ENCODE measurements around the gene NRDC.

Gene NRDC

DNA sequence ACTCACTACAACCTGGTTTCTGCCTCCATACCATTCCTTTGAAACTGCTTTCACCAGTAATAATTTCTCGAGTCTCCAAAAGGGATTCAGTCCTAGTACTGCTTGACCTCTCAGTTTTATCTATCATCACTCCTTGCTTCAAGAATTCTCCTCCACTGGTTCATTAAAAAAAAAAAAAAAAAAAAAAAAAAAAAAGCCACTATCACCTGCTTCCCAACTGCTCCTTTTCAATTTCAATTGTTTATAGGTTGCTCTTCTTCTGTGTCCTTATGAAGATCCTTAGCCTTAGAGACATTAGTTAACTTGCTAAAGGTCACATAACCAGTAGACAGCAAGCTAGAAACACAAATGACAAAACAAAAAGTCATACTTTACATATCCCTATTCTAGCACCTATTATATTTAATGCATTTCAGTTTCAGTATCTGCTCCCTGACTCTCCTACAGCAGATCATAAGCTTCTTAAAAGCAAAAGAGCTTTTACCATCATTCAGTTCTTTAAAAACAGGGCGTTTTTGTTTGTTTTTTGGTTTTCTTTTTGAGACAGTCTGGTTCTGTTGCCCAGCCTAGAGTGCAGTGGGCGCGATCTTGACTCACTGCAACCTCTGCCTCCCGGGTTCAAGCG is 7.1 kb downstream of the NRDC start:
- Histone ChIP-seq H3K36me3 (peaks cover 11 to 88% (median 48%) of the 10 kb centered on the region in 11 experiments), H3K9ac (no peak overlapping the region), H4K20me1 (peaks cover 65 to 100% (median 93%) of the 10 kb centered on the region in 11 experiments), H3K9me3 (replicated peaks in 1 of 11) (no peaks in the 10 kb centered on the region), H3K4me3 (no peak overlapping the region), H3K27ac (no peak overlapping the region), H3K4me1 (peaks cover 12 to 69% (median 19%) of the 10 kb centered on the region in 10 experiments), H3K4me2 (peak overlapping the region in 1 of 11 experiments; percentile 9; a peak in 3 of 22 replicates), H3K27me3 (no peaks in the 10 kb centered on the region)
- no peak for TF ChIP-seq Cebpa-rat (IDR thresholded peaks at IDR 0.05)

DNA sequence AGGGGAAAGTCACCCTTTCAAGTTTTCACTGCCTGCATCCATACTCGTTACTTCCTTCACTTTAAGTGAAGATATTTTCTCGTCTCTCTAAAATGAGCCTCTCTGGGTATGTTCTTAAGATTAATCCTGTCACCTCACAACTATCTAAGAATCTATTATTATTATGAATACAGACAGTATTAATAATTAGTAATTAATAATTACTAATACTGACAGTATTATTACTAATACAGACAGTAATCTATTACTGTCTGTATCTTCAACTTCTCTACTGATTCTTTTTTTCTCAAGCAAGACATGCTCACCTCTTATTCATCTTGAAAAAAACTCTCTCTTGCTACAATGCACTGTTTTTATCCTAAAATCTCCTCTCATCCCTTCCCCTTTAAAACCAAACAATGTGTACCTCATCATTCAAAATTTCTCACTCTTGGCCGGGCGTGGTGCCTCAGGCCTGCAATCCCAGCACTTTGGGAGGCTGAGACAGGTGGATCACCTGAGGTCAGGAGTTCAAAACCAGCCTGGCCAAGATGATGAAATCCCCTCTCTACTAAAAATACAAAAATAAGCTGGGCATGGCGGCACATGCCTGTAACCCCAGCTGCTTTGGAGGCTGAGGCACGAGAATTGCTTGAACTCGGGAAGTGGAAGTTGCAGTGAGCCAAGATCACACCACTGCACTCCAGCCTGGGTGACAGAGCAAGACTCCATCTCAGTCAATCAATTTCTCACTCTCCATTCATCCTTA is 7.8 kb downstream of the NRDC start:
- peaks cover 11 to 82% (median 48%) of the 10 kb centered on the region in 11 experiments for H3K36me3 ChIP-seq
- H3K9ac ChIP-seq, result no peak overlapping the region
- H3K4me2 ChIP-seq, result no peak overlapping the region; a peak in 2 of 22 replicates
- H3K4me3 ChIP-seq, result no peak overlapping the region
- H3K4me1 ChIP-seq, result peaks cover 9 to 62% (median 13%) of the 10 kb centered on the region in 10 experiments
- H3K9me3 ChIP-seq (replicated peaks in 1 of 11), result no peaks in the 10 kb centered on the region
- H4K20me1 ChIP-seq, result peaks cover 70 to 100% (median 96%) of the 10 kb centered on the region in 11 experiments
- no peak for TF ChIP-seq Cebpa-rat (IDR thresholded peaks at IDR 0.05)
- no peaks in the 10 kb centered on the region for H3K27me3 ChIP-seq
- H3K27ac ChIP-seq, result no peak overlapping the region

DNA sequence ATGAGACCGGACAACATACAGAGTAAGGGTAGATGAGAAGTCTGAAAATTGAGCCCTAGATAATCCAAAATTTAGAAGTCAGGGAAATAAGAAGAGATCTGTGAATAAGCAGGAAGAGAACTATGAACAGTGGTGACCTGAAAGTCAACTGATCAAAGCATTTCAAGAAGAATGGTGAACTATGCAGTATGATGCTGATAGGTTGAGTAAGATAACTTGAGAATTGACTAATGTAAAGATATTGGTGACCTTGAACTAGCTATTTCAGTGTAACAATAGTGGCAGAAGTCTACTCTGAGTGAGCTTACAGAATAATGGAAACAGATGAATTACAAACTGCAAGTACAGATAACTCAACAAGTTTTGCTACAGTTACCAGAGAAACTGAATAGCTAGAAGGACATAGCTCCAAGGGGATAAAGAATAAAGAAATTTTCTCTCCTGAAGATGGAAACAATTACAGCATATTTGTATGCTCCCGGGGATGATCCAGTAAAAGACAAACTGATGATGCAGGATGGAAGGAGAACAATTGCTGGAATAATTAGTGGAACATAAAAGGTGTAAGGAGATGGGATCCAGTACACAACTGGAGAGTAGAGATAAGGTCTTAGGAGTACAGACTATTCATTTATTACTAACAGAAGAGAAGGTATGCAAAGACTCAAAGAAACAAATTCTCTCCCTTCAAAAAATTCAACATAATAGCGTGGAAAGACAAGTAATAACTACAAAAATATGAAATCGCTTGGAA is 10.9 kb downstream of the NRDC start:
- Histone ChIP-seq H4K20me1 (peaks cover 57 to 100% (median 93%) of the 10 kb centered on the region in 11 experiments), H3K4me3 (no peak overlapping the region), H3K9ac (no peak overlapping the region), H3K36me3 (peaks cover 7 to 58% (median 31%) of the 10 kb centered on the region in 11 experiments; a peak in 21 of 22 replicates), H3K27me3 (no peaks in the 10 kb centered on the region), H3K4me2 (no peak overlapping the region), H3K27ac (no peak overlapping the region), H3K9me3 (replicated peaks in 1 of 11) (no peaks in the 10 kb centered on the region), H3K4me1 (peaks cover 12 to 59% (median 17%) of the 10 kb centered on the region in 10 experiments)
- no peak for TF ChIP-seq Cebpa-rat (IDR thresholded peaks at IDR 0.05)

DNA sequence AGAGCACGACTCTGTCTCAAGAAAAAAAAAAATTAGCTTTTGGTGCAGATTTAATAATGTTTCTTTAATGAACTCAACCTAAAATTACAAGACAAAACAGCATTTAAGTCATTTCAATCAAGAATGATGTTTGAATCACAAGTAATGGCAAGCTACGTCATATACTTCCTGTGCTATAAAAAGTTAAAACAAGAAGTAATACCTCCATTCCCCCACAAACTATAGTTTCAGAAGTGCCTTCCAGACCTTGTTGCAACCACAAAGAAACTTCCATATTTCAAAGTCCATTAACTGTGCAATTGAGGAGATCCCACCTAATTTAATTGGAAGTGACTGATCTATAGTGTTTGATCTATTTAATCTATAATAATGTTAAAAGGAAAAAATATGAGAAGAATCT is 15.1 kb downstream of the NRDC start:
- H3K36me3 ChIP-seq, result peaks cover 11 to 56% (median 41%) of the 10 kb centered on the region in 11 experiments
- no peaks in the 10 kb centered on the region for H3K27me3 ChIP-seq
- no peak overlapping the region for H3K9ac ChIP-seq
- H3K27ac ChIP-seq, result peak overlapping the region in 3 of 11 experiments; percentile 30 to 46 (median 32); a peak in 5 of 22 replicates
- 0 out of 20 replicates have a peak overlapping the region, but pooled peaks of 1 of the 10 experiments have one; percentile 10 for H3K4me3 ChIP-seq
- no peaks in the 10 kb centered on the region for H3K9me3 ChIP-seq (replicated peaks in 1 of 11)
- peaks cover 10 to 38% (median 16%) of the 10 kb centered on the region in 10 experiments for H3K4me1 ChIP-seq
- H4K20me1 ChIP-seq, result peaks cover 27 to 99% (median 93%) of the 10 kb centered on the region in 11 experiments
- H3K4me2 ChIP-seq, result peak overlapping the region; percentile 21 to 82 (median 68); a peak in 21 of 22 replicates
- TF ChIP-seq Cebpa-rat (IDR thresholded peaks at IDR 0.05), result no peak

DNA sequence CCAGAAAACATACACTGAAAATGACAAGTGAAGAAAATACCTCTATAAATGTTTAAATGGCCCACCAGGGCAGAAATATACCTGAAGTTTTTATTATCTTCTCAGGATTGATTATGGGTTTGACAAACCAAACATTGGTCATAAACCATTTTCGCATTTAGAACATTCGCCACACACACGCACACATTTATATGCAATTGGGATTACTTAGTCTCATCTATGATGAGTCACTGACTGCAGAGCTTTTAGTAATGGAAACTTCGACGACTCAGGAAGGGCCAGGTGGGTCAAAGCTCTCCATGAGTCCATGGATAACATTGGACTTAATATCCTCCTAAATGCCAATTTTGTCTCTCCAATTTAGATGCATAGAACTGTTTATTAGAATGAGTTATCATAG is 16.9 kb downstream of the NRDC start:
- TF ChIP-seq Cebpa-rat (IDR thresholded peaks at IDR 0.05), result no peak
- Histone ChIP-seq H3K27me3 (no peaks in the 10 kb centered on the region), H4K20me1 (peaks cover 11 to 99% (median 93%) of the 10 kb centered on the region in 11 experiments; a peak in 20 of 22 replicates), H3K27ac (no peak overlapping the region), H3K4me1 (peaks cover 10 to 26% (median 16%) of the 10 kb centered on the region in 10 experiments), H3K36me3 (peaks cover 18 to 62% (median 43%) of the 10 kb centered on the region in 11 experiments), H3K9ac (no peak overlapping the region), H3K4me2 (no peak overlapping the region), H3K9me3 (replicated peaks in 1 of 11) (no peaks in the 10 kb centered on the region), H3K4me3 (no peak overlapping the region)

DNA sequence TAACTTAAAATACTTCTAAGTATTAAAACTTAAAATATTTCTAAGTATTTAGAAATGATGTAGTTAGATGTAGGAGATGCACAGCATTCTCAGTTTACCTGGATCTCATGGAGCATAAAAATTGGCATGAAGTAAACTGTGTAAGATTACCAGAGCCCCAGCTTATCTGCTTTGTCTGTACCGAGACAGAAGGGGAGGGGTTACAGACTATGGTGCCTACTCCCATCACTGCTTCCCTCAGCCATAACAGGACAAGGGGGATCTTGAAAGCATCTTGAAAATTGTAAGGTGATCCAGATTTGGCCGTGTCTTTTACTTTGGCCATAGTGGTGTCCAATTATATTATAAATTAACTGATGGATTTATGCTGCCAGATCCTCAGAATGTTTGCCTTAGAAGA is 18.8 kb downstream of the NRDC start:
- no peaks in the 10 kb centered on the region for H3K9me3 ChIP-seq (replicated peaks in 1 of 11)
- no peak overlapping the region for H3K9ac ChIP-seq
- no peaks in the 10 kb centered on the region for H3K27me3 ChIP-seq
- no peak overlapping the region for H3K27ac ChIP-seq
- TF ChIP-seq Cebpa-rat (IDR thresholded peaks at IDR 0.05), result no peak
- H3K4me3 ChIP-seq, result no peak overlapping the region
- H3K4me2 ChIP-seq, result no peak overlapping the region
- peaks cover 0 to 98% (median 91%) of the 10 kb centered on the region in 11 experiments; a peak in 21 of 22 replicates for H4K20me1 ChIP-seq
- H3K4me1 ChIP-seq, result peaks cover 10 to 26% (median 16%) of the 10 kb centered on the region in 10 experiments
- peaks cover 29 to 77% (median 50%) of the 10 kb centered on the region in 11 experiments for H3K36me3 ChIP-seq

DNA sequence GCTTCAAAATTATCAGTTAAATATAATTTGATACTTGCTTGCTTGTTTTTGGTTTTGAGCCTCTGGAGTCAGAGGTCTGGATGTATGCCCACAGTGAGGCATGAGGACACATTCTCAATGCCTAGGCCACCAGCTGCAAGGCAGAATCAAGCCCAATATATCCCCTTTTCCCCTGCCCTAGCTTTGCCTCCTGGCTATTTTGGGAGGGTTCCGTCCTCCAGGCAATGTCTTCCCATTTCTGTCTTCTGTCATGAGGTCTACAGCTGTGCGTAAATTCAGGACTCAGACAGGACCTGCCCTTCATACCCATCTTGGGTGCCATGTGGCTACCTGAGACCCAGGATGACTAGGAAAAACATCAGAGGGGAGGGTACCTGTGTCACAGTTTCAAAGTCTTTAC is 19.2 kb downstream of the NRDC start:
- no peak overlapping the region for H3K4me3 ChIP-seq
- no peaks in the 10 kb centered on the region for H3K27me3 ChIP-seq
- no peak overlapping the region for H3K27ac ChIP-seq
- no peak overlapping the region for H3K4me2 ChIP-seq
- H3K36me3 ChIP-seq, result peaks cover 34 to 81% (median 50%) of the 10 kb centered on the region in 11 experiments
- peaks cover 0 to 98% (median 91%) of the 10 kb centered on the region in 11 experiments; a peak in 21 of 22 replicates for H4K20me1 ChIP-seq
- peaks cover 10 to 22% (median 15%) of the 10 kb centered on the region in 10 experiments for H3K4me1 ChIP-seq
- H3K9me3 ChIP-seq (replicated peaks in 1 of 11), result no peaks in the 10 kb centered on the region
- no peak overlapping the region for H3K9ac ChIP-seq
- no peak for TF ChIP-seq Cebpa-rat (IDR thresholded peaks at IDR 0.05)

DNA sequence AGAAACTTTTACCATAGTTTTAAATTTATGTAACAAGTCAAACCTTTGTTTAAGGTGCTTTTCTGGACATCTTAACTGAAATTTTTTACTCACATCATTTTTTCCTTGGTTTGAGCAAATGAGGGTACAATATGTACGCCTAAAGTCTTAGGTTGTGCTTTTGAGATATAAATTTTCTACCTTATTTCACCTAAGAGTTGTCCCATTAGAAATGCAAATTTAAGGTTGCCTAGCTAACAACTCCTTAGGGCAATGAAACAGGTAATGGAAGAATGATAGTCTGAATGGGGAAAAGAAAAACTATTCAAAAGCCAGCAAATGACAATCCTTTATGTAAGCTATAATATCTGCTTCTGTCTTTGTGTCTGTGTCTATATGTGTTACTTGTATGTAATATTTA is 19.6 kb downstream of the NRDC start:
- Histone ChIP-seq H3K9me3 (replicated peaks in 1 of 11) (no peaks in the 10 kb centered on the region), H3K36me3 (peaks cover 37 to 85% (median 54%) of the 10 kb centered on the region in 11 experiments), H3K27me3 (no peaks in the 10 kb centered on the region), H4K20me1 (peaks cover 0 to 98% (median 92%) of the 10 kb centered on the region in 11 experiments; a peak in 21 of 22 replicates), H3K27ac (no peak overlapping the region), H3K4me1 (peaks cover 9 to 18% (median 12%) of the 10 kb centered on the region in 10 experiments), H3K4me3 (no peak overlapping the region), H3K9ac (no peak overlapping the region), H3K4me2 (no peak overlapping the region)
- no peak for TF ChIP-seq Cebpa-rat (IDR thresholded peaks at IDR 0.05)

Data from BLaER1 treated with 17β-estradiol and CSF1 and Interleukin-3, amounts not matched to agents 10 nM and 100 nM (cell line).